SU-DHL-6 (cell line): ENCODE data around the gene FOXA2.

ENCODE experiments used
- H2AFZ ChIP-seq: fragments of 200-600 bp; sonication (generic); 2 replicates; pipeline ENCODE4 v1.6.1; 2014; ENCODE audit warnings: low read depth, mild to moderate bottlenecking, moderate library complexity, mixed read lengths, antibody characterized with exemption, low read length; ENCODE audit not compliant: severe bottlenecking
- H3F3A ChIP-seq: fragments of 200-600 bp; shearing (Covaris generic); 2 replicates; pipeline ENCODE4 v1.6.0; 2016; ENCODE audit warnings: antibody characterized with exemption, mild to moderate bottlenecking; ENCODE audit not compliant: insufficient read depth
- H3K27ac ChIP-seq: fragments of 200-600 bp; sonication (generic); 2 replicates; pipeline ENCODE4 v1.5.1; 2016; ENCODE audit warnings: low read depth, mild to moderate bottlenecking, low read length, moderate library complexity, mixed read lengths
- H3K27me3 ChIP-seq: fragments of 200-600 bp; sonication (generic), shearing (Covaris generic); 2 replicates; pipeline ENCODE4 v1.6.0; 2014; ENCODE audit warnings: mild to moderate bottlenecking, low read length
- H3K36me3 ChIP-seq: fragments of 200-600 bp; sonication (generic); 2 replicates; pipeline ENCODE4 v1.6.1; 2014; ENCODE audit warnings: mild to moderate bottlenecking, low read length, mixed read lengths
- H3K4me2 ChIP-seq: fragments of 300-600, 200-600 bp; shearing (Covaris generic), sonication (generic); 2 replicates; pipeline ENCODE4 v1.6.0; 2014; ENCODE audit warnings: low read length, low read depth, mild to moderate bottlenecking; ENCODE audit not compliant: poor library complexity, severe bottlenecking
- H3K4me3 ChIP-seq: fragments of 200-600 bp; sonication (generic); 2 replicates; pipeline ENCODE4 v1.5.1; 2014; ENCODE audit warnings: antibody characterized with exemption, low read length, mild to moderate bottlenecking, mixed read lengths; ENCODE audit not compliant: insufficient read depth, poor library complexity, severe bottlenecking
- H3K79me2 ChIP-seq: fragments of 200-600 bp; sonication (generic); 2 replicates; pipeline ENCODE4 v1.6.1; 2014; ENCODE audit warnings: mild to moderate bottlenecking, low read length, moderate library complexity; ENCODE audit not compliant: insufficient read depth
- H3K9ac ChIP-seq: fragments of 200-600 bp; sonication (generic); 2 replicates; pipeline ENCODE4 v1.7.0; 2014; ENCODE audit warnings: mild to moderate bottlenecking, low read length
- H3K9me2 ChIP-seq: fragments of 200-600 bp; sonication (generic); replicated peaks from 2 replicates; pipeline ENCODE4 v1.6.1; 2014; ENCODE audit warnings: low read length; ENCODE audit not compliant: insufficient read depth
- H3K9me3 ChIP-seq: fragments of 200-600 bp; sonication (generic); 2 replicates; pipeline ENCODE4 v1.6.1; 2014; ENCODE audit warnings: low read length, mixed read lengths; ENCODE audit not compliant: insufficient read depth
- H4K20me1 ChIP-seq: fragments of 200-600 bp; sonication (generic); 2 replicates; pipeline ENCODE4 v1.6.1; 2014; ENCODE audit warnings: low read depth, mild to moderate bottlenecking, antibody characterized with exemption, low read length, moderate library complexity, mixed read lengths
- EZH2phosphoT487 ChIP-seq: fragments of 200-600 bp; sonication (generic), shearing (Covaris generic); conservative IDR thresholded peaks from 2 replicates; pipeline ENCODE4 v1.6.1; 2018; ENCODE audit warnings: mild to moderate bottlenecking, antibody characterized with exemption, low read length, moderate library complexity, mixed read lengths
- TF ChIP-seq, protein P1 (sequence below): fragments of 200-600 bp; sonication (generic); IDR thresholded peaks from one replicate; pipeline ENCODE4 v1.5.1; 2017; ENCODE audit warnings: antibody characterized with exemption, mild to moderate bottlenecking, low read length, moderate library complexity; ENCODE audit not compliant: insufficient read depth, poor library complexity, severe bottlenecking

The FOXA2 gene

GRCh38 chr20:22576273-22576672 is 8.1 kb downstream of the FOXA2 start:
- Histone ChIP-seq H3K27me3 (no peaks in the 10 kb centered on the region), H3K4me3 (no peak overlapping the region), H3K9me3 (no peaks in the 10 kb centered on the region), H3K36me3 (no peaks in the 10 kb centered on the region), H4K20me1 (no peaks in the 10 kb centered on the region), H3F3A (no peaks in the 10 kb centered on the region), H2AFZ (no peak overlapping the region), H3K9ac (no peak overlapping the region), H3K4me2 (no peak overlapping the region), H3K27ac (no peak overlapping the region), H3K9me2 (no peaks in the 10 kb centered on the region), H3K79me2 (no peaks in the 10 kb centered on the region)
- TF ChIP-seq, protein P1, sequence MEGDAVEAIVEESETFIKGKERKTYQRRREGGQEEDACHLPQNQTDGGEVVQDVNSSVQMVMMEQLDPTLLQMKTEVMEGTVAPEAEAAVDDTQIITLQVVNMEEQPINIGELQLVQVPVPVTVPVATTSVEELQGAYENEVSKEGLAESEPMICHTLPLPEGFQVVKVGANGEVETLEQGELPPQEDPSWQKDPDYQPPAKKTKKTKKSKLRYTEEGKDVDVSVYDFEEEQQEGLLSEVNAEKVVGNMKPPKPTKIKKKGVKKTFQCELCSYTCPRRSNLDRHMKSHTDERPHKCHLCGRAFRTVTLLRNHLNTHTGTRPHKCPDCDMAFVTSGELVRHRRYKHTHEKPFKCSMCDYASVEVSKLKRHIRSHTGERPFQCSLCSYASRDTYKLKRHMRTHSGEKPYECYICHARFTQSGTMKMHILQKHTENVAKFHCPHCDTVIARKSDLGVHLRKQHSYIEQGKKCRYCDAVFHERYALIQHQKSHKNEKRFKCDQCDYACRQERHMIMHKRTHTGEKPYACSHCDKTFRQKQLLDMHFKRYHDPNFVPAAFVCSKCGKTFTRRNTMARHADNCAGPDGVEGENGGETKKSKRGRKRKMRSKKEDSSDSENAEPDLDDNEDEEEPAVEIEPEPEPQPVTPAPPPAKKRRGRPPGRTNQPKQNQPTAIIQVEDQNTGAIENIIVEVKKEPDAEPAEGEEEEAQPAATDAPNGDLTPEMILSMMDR = no peak
- TF ChIP-seq EZH2phosphoT487 = no peak

DNA sequence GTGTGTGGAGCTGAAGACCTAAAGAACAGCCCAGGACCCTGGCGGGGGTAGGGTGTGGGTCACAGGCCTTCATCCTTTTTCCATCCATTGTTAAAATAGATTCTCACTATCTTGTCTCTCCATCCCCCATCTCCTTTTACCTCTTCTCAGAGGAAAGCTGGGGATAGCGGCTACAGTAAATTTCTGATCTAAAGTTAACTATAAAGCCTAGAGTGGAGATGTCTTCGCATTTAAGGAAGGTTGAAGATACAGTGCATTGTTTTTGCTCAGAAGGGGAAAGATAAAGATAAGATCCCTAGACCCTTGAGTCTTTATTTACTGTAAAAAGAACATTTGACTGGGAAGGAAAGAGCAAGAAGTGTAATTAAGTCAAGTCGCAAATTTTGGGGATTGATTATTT is 8.6 kb downstream of the FOXA2 start:
- no peak overlapping the region for H3K4me3 ChIP-seq
- H3F3A ChIP-seq = no peaks in the 10 kb centered on the region
- no peak overlapping the region for H2AFZ ChIP-seq
- no peaks in the 10 kb centered on the region for H3K27me3 ChIP-seq
- no peaks in the 10 kb centered on the region for H3K79me2 ChIP-seq
- H3K27ac ChIP-seq = no peak overlapping the region
- TF ChIP-seq, protein P1 = no peak
- TF ChIP-seq EZH2phosphoT487 = no peak
- no peak overlapping the region for H3K4me2 ChIP-seq
- H3K9ac ChIP-seq = no peak overlapping the region
- H4K20me1 ChIP-seq = no peaks in the 10 kb centered on the region
- H3K36me3 ChIP-seq = no peaks in the 10 kb centered on the region
- no peaks in the 10 kb centered on the region for H3K9me2 ChIP-seq
- H3K9me3 ChIP-seq = no peaks in the 10 kb centered on the region

- Histone ChIP-seq H3K27ac (no peak overlapping the region), H4K20me1 (no peaks in the 10 kb centered on the region), H2AFZ (no peak overlapping the region), H3K9me3 (no peaks in the 10 kb centered on the region), H3K9ac (no peak overlapping the region), H3K36me3 (no peaks in the 10 kb centered on the region), H3K9me2 (no peaks in the 10 kb centered on the region), H3K79me2 (no peaks in the 10 kb centered on the region), H3K4me3 (no peak overlapping the region), H3F3A (no peaks in the 10 kb centered on the region), H3K4me2 (no peak overlapping the region), H3K27me3 (no peaks in the 10 kb centered on the region)
- TF ChIP-seq, protein P1 = no peak
- no peak for TF ChIP-seq EZH2phosphoT487
Measured at GRCh38 chr20:22575087-22575721, 9.2 kb downstream of the FOXA2 start.
